ENCODE data around the gene TIMM17B. TPM values are rescaled to one million over a fixed set of nuclear protein-coding genes. Genes with fewer than 3 reads are reported as not detected.

TIMM17B gene
- total RNA-seq, 1 experiment from 2014 or later = 89.7 TPM

GRCh38 chrX:48902776-48903175 lies 5.2 kb upstream of the TIMM17B start:
- Histone ChIP-seq H3K4me1 (ENCODE audit: insufficient read depth, low read length) (no peaks in the 10 kb centered on the region), H3K14ac (ENCODE audit: insufficient read depth, low read length) (no peak overlapping the region), H3K4ac (ENCODE audit: low read depth, low read length) (no peak overlapping the region), H2AFZ (ENCODE audit: low read length) (no peak overlapping the region), H3K23me2 (ENCODE audit: insufficient read length, low read depth, low read length, poor library complexity, severe bottlenecking) (peaks cover 2% of the 10 kb centered on the region), H3K4me2 (ENCODE audit: insufficient read depth, insufficient read length, low read length) (no peak overlapping the region), H3K9ac (ENCODE audit: extremely low read depth, insufficient read length, low read length) (no peak overlapping the region), H3K79me2 (ENCODE audit: insufficient read depth, low read length) (no peaks in the 10 kb centered on the region; the same call in 1 of the 2 replicates), H3K23ac (ENCODE audit: insufficient read length, low read depth, low read length) (no peak overlapping the region), H2BK20ac (ENCODE audit: low read depth, low read length, poor library complexity, severe bottlenecking) (no peak overlapping the region), H2BK120ac (ENCODE audit: low read depth, low read length, poor library complexity, severe bottlenecking) (no peak overlapping the region), H2BK12ac (ENCODE audit: insufficient read length, low read depth, low read length) (no peak overlapping the region), H3T11ph (ENCODE audit: low read length) (no peak overlapping the region), H4K8ac (replicated peaks; ENCODE audit: insufficient read length, low read depth, low read length) (no peak overlapping the region), H4K5ac (ENCODE audit: insufficient read length, low read depth, low read length) (no peak overlapping the region), H2BK5ac (ENCODE audit: insufficient read length, low read length) (no peak overlapping the region), H3K27ac (ENCODE audit: insufficient read length, low read depth, low read length) (no peak overlapping the region), H4K91ac (ENCODE audit: insufficient read length, low read depth, low read length) (no peak overlapping the region), H2AK5ac (ENCODE audit: insufficient read length, low read length) (no peak overlapping the region), H3K9me3 (ENCODE audit: control insufficient read depth, low read depth, low read length) (no peaks in the 10 kb centered on the region), H3K18ac (ENCODE audit: insufficient read length, low read depth, low read length) (no peak overlapping the region), H4K20me1 (ENCODE audit: control insufficient read depth, insufficient read depth, insufficient read length) (peaks cover 3% of the 10 kb centered on the region), H2BK15ac (ENCODE audit: low read depth, low read length) (no peak overlapping the region), H3K27me3 (ENCODE audit: insufficient read depth, low read length) (no peaks in the 10 kb centered on the region), H3K56ac (ENCODE audit: insufficient read length, low read depth, low read length) (no peak overlapping the region), H3K79me1 (ENCODE audit: insufficient read depth, low read depth, low read length, poor library complexity, severe bottlenecking) (no peaks in the 10 kb centered on the region)
- Mint-ChIP-seq H3K27ac (no peak overlapping the region), H3K27me3 (ENCODE audit: low read depth) (no peaks in the 10 kb centered on the region; the same call in none of the 2 replicates), H3K9me3 (peaks cover 72 to 75% of the 10 kb centered on the region in 2 experiments), H3K4me1 (peaks cover 4 to 5% of the 10 kb centered on the region in 2 experiments; a peak in 3 of 4 replicates), H3K4me3 (no peak overlapping the region), H3K36me3 (ENCODE audit: insufficient read depth in 1 of 3, low read depth in 3 of 3) (peaks cover 23 to 62% (median 44%) of the 10 kb centered on the region in 3 experiments)
- no CpG with 5 or more reads among the region's 14 CpGs for WGBS (ENCODE audit: extremely low coverage, insufficient read length, low lambda C conversion rate)
- DNase-seq = no peak
- no peak for TF ChIP-seq CTCF (conservative IDR thresholded peaks at IDR 0.05)
